BJ (cell line): ENCODE results near the gene KLHL22. TPM values are rescaled to one million over a fixed set of nuclear protein-coding genes. Genes with fewer than 3 reads are reported as not detected.
"Not testable (repeated sequence)": the region's sequence is repeated elsewhere in the genome, so short reads cannot be mapped to it uniquely, and the experiment has no call there.

Source experiments
- CTCF ChIA-PET: fragments of 350-600 bp; formaldehyde crosslinking; extraction: SDS; loops from one replicate; lab custom pipeline; 2021; ENCODE audit warnings: antibody characterized with exemption, inconsistent platforms; lab: Yijun Ruan, JAX
- POLR2A ChIA-PET: fragments of 300-600 bp; sonication (Branson Sonifier 250); formaldehyde crosslinking; extraction: SDS; loops from one replicate; lab custom pipeline; 2021; ENCODE audit warnings: antibody characterized with exemption; lab: Charles Lee
- DNase-seq: peaks from one replicate; pipeline ENCODE4 v3.0.0-alpha.2; 2011; ENCODE audit warnings: low read depth
- H3K27me3 ChIP-seq: 2 replicates; pipeline ENCODE4 v1.6.0; 2011; ENCODE audit warnings: low read length; ENCODE audit not compliant: control insufficient read depth, insufficient read depth
- H3K36me3 ChIP-seq: 2 replicates; pipeline ENCODE4 v1.5.1; 2011; ENCODE audit warnings: low read length; ENCODE audit not compliant: control insufficient read depth, insufficient read depth
- H3K4me3 ChIP-seq: 2 replicates; pipeline ENCODE4 v1.5.1; 2011; ENCODE audit warnings: low read depth, mild to moderate bottlenecking, control low read depth, low read length
- CTCF ChIP-seq: IDR thresholded peaks from 2 replicates; pipeline ENCODE4 v1.5.1; 2011; ENCODE audit warnings: low read depth, mild to moderate bottlenecking, control low read depth, inconsistent platforms, low read length, moderate library complexity; ENCODE audit not compliant: insufficient read depth
- polyA minus RNA-seq: library from RNA; depleted of rRNA, polyadenylated mRNA; stranded (reverse); fragments of >200 nt; gene quantifications from 2 replicates; pipeline ENCODE4 v1.2.3, GENCODE V29; 2011; rRNA and poly(A)+ RNA removed
- polyA plus RNA-seq: library from polyadenylated mRNA; depleted of rRNA; stranded (reverse); fragments of >200 nt; gene quantifications from 2 replicates; pipeline ENCODE4 v1.2.3, GENCODE V29; 2011; rRNA removed

The KLHL22 gene
- polyA plus RNA-seq (27.0 and 34.0 TPM in 2 replicates), polyA minus RNA-seq (24.8 and 32.0 TPM in 2 replicates)

DNA sequence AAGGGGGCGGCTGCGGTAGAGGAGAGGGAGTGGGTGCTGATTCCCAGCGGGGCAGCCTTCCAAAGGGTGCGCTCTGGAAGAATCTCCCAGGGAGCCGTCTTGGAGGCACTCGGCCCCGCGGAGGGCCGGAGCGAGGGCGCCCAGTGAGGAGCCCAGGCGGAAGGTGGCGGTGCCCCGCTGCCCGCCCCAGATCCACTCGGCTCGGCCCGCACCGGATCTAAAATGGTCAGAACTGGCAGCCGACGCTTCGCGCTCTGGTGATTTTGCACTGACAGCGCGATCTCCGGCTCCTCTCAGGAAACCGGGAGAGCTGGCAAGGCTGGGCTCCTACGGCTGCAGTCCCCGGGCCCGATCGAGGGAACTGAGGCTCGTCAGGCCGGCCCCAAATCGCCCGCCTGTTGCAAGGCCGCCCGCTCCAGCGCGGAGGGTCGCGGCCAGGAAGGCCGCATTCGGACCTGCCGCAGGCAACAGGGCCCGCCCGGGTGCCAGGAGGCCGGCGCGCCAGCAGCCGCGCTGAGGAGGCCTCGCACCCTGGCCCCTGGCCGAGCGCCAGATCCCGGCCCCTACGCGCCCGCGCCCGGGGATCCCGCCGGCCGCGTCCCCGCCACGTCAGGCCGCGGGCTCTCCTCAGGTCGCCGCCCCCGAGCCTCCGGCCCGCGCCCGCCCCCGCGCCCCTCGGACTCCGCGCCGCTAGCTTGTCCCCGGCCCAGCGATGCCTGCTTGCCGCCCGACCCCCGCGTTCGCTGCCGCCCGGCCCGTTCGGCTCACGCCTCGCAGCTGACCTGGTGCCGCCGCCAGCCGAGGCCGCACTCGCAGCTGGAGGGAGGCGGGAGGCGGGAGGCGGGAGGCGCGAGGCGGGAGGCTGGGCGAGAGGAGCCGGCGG is at the start of gene KLHL22:
KLHL22 (minus strand) TSS at position 818 of the 883 bp plus-strand sequence. CDS start 6,584 bp downstream, outside the sequence.
- H3K4me3 ChIP-seq: peak within 1 kb of the TSS; percentile 64
- H3K27me3 ChIP-seq: no peaks in the 10 kb centered on the region
- no peak for DNase-seq
- ChIA-PET POLR2A (no interaction called here), CTCF (interaction anchor here (0.6 to 2.4 kb wide), 4 partner anchors 12 to 77 kb away, joined by 3 to 8 read pairs (median 5); no protein-coding TSS in a partner anchor)
- no peak for TF ChIP-seq CTCF
- H3K36me3 ChIP-seq: no peaks in the 10 kb centered on the region

- CTCF ChIA-PET, DNase-seq, H3K4me3 ChIP-seq, H3K36me3 ChIP-seq, POLR2A ChIA-PET, H3K27me3 ChIP-seq: not testable (repeated sequence)
These were observed 49.7 kb upstream of the KLHL22 start for GRCh38 chr22:20545318-20545634.

DNA sequence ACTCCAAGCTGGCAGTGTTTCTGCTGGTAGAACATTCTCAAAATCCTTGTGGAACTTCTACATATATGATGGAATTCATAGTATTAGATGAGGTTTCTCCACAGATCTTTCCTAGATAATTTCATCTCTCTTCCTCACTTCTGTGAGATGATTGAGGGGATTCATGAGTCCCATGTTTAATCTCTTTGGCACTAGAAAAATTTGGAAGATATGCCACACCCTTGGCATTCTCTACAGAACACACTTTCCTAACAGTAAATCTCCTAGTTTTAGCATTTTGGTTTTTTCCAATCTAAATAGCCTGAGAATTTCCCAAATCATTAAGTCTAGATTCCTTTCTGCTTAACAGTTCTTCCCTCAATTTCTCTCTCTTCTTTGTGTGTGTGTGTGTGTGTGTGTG is 47.1 kb upstream of the KLHL22 start:
- no peak for DNase-seq
- H3K36me3 ChIP-seq: peaks cover 6% of the 10 kb centered on the region

DNA sequence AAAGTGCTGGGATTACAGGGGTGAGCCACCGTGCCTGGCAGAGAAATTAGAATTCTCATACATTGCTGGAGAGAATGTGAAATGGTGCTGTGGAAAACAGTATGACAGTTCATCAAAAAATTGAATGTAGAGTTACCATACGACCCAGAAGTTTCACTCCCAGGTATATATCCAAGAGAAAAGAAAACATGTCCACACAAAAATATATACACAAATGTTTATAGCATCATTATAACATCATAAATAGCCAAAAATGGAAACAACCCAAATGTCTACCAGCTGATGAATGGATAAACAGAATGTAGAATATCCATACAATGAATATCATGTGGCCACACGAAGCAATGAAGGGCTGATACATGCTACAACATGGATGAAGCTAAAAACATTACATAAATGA is 46.5 kb upstream of the KLHL22 start:
- H3K36me3 ChIP-seq: peaks cover 13% of the 10 kb centered on the region
- TF ChIP-seq CTCF: no peak
- no peak overlapping the region for H3K4me3 ChIP-seq
- DNase-seq: no peak
- H3K27me3 ChIP-seq: no peaks in the 10 kb centered on the region
- CTCF ChIA-PET: interaction anchor here (0.9 to 1.6 kb wide), 5 partner anchors 9 to 27 kb away, joined by 3 to 5 read pairs (median 3); no protein-coding TSS in a partner anchor
- POLR2A ChIA-PET: no interaction called here

More for the DNA sequence above, 47.1 kb upstream of the KLHL22 start:
- no peak for TF ChIP-seq CTCF
- ChIA-PET CTCF (interaction anchor here (1.0 to 1.6 kb wide), 3 partner anchors 9 to 23 kb away, joined by 3 to 5 read pairs (median 5); no protein-coding TSS in a partner anchor), POLR2A (no interaction called here)
- Histone ChIP-seq H3K27me3 (no peaks in the 10 kb centered on the region), H3K4me3 (no peak overlapping the region)

DNA sequence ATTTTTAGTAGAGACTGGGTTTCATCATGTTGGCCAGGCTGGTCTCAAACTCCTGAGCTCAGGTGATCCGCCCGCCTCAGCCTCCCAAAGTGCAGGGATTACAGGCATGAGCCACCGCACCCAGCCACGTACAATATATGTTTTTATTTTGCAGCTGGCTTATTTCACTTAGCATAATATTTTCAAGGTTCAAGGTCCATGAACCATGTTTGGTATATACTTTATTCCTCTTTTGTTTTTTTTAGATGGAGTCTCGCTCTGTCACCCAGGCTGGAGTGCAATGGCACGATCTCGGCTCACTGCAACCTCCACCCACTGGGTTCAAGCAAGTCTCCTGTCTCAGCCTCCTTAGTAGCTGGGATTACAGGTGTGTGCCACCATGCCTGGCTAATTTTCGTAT is 43.3 kb upstream of the KLHL22 start:
- H3K27me3 ChIP-seq, POLR2A ChIA-PET, DNase-seq, H3K36me3 ChIP-seq, H3K4me3 ChIP-seq: not testable (repeated sequence)
- CTCF ChIA-PET: interaction anchor here (0.6 to 4.3 kb wide), 3 partner anchors 17 to 30 kb away, joined by 3 to 19 read pairs (median 7); no protein-coding TSS in a partner anchor

- ChIA-PET POLR2A (no interaction called here), CTCF (interaction anchor here (0.6 to 4.3 kb wide), 9 partner anchors 12 to 30 kb away, joined by 3 to 19 read pairs (median 3); no protein-coding TSS in a partner anchor)
- TF ChIP-seq CTCF: no peak
- H3K27me3 ChIP-seq: no peaks in the 10 kb centered on the region
- H3K36me3 ChIP-seq: peaks cover 10% of the 10 kb centered on the region
- DNase-seq: no peak
- no peak overlapping the region for H3K4me3 ChIP-seq
These were observed 42.4 kb upstream of the KLHL22 start for GRCh38 chr22:20537983-20538382.
